Measurements from ENCODE around the gene CLSTN1. TPM values are rescaled to one million over a fixed set of nuclear protein-coding genes. Genes with fewer than 3 reads are reported as not detected.

CLSTN1 gene
- total and polyA plus RNA-seq, 2 of the 13 experiments (the other 11 are each of a cell fraction or from before 2014, with no cell fraction given): 19.7 to 29.8 TPM

DNA sequence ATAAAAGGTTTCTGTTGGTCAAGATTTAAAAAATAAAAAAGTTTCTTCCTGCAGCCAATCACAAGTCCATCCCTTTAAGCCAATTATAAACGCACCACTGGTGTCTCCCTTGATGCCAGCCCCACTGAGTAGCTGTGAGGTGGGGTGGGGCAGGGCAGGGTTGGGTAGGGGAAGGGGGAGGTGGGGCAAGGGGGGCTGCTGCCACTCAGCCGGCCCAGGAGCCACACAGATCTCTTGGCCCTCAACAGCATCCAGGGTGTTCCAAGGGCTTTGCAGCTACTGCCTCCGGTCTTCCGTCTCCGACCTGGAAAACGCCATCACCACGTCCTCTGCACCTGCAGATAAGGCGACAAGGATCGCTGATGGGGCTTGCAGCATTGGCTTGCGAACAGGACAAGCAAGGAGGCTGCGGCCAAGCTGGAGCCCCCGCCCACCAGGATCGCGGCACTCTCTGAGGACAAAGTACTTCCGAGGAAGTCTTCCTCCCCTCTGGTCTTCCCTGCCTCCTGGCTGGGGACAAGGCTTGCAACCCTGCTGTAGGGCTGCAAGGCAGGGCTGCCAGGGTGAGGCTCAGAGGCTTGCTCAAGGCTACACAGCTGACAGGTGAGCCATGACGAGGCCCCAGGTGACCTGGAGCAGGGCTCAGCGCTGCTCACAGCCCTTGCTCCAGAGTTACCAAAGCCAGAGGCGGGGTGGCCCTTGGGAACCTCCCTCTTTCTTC, 26.8 kb upstream of the CLSTN1 start (continued):
- TF ChIP-seq KDM5B (CRISPR knock-in tag; IDR thresholded peaks at IDR 0.05; ENCODE audit: borderline replicate concordance): no peak
- TF ChIP-seq ELF1 (CRISPR knock-in tag; IDR thresholded peaks at IDR 0.05): no peak
- no peak for TF ChIP-seq ZNF790 (CRISPR knock-in tag; IDR thresholded peaks at IDR 0.05; ENCODE audit: borderline replicate concordance)
- TF ChIP-seq, protein P1, sequence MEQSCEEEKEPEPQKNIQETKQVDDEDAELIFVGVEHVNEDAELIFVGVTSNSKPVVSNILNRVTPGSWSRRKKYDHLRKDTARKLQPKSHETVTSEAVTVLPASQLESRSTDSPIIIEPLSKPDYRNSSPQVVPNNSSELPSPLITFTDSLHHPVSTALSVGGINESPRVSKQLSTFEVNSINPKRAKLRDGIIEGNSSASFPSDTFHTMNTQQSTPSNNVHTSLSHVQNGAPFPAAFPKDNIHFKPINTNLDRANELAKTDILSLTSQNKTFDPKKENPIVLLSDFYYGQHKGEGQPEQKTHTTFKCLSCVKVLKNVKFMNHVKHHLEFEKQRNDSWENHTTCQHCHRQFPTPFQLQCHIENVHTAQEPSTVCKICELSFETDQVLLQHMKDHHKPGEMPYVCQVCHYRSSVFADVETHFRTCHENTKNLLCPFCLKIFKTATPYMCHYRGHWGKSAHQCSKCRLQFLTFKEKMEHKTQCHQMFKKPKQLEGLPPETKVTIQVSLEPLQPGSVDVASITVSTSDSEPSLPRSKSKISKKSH (CRISPR knock-in tag; IDR thresholded peaks at IDR 0.05; ENCODE audit: borderline replicate concordance): no peak
- no peak for TF ChIP-seq ZNF484 (CRISPR knock-in tag; IDR thresholded peaks at IDR 0.05; ENCODE audit: borderline replicate concordance, low read depth)

GRCh38 chr1:9849691-9850441, 26.1 kb upstream of the CLSTN1 start:
- WGBS (ENCODE audit: low lambda C conversion rate): 95% methylated on average over 11 of the region's 20 CpGs
- CTCF ChIA-PET (ENCODE audit: low intra/inter-chr PET ratio, low total read pairs): no interaction called here
- no peaks in the 10 kb centered on the region for H3K79me2 ChIP-seq (ENCODE audit: insufficient read depth, low read length)
- H3K36me3 ChIP-seq (replicated peaks in 1 of 2; ENCODE audit: control insufficient read depth in 1 of 2, insufficient read depth in 2 of 2, low read length in 2 of 2): peaks cover 9 to 40% of the 10 kb centered on the region in 2 experiments; a peak in 4 of 5 replicates
- H3K4me1 ChIP-seq (ENCODE audit: insufficient read depth, low read length): no peaks in the 10 kb centered on the region
- in situ Hi-C loops (cut with HindIII; ENCODE audit: extremely low pct_ligation_motif_present, low pct_unique_long_range_greater_than_20kb): no loop called here
- no peak for ATAC-seq
- TF ChIP-seq GABPA (IDR thresholded peaks at IDR 0.05; ENCODE audit: low read depth, low read length) (no peak), GABPA (CRISPR knock-in tag; IDR thresholded peaks at IDR 0.05; ENCODE audit: low read depth) (no peak), ZNF552 (CRISPR knock-in tag; IDR thresholded peaks at IDR 0.05; ENCODE audit: borderline replicate concordance) (no peak), NFKB2 (CRISPR knock-in tag; IDR thresholded peaks at IDR 0.05; ENCODE audit: borderline replicate concordance) (no peak), RXRA (CRISPR knock-in tag; IDR thresholded peaks at IDR 0.05) (no peak), KLF13 (CRISPR knock-in tag; IDR thresholded peaks at IDR 0.05) (no peak), CREB3 (CRISPR knock-in tag; IDR thresholded peaks at IDR 0.05) (no peak), NR0B2 (CRISPR knock-in tag; IDR thresholded peaks at IDR 0.05) (no peak)
- DNase-seq (ENCODE audit: low spot score): no peak
- POLR2A ChIA-PET: no interaction called here
- no peak overlapping the region for H3K9ac ChIP-seq (ENCODE audit: insufficient read depth, low read depth, low read length)
- 0 out of 2 replicates have a peak, but pooled peaks cover 3% of the 10 kb centered on the region for H3K9me3 ChIP-seq (ENCODE audit: low read length)
- 0 out of 2 replicates have a peak, but pooled peaks cover 3% of the 10 kb centered on the region for H4K20me1 ChIP-seq (ENCODE audit: insufficient read depth, low read length)
- no peak overlapping the region for H2AFZ ChIP-seq (ENCODE audit: low read length)
- no peak for FAIRE-seq
- H3K4me2 ChIP-seq (ENCODE audit: low read depth, low read length): no peak overlapping the region
- no peaks in the 10 kb centered on the region for H3K27me3 ChIP-seq (ENCODE audit: control insufficient read depth in 1 of 2, insufficient read depth in 2 of 2, low read length in 2 of 2)
- H3K27ac ChIP-seq (ENCODE audit: extremely low read length, insufficient read depth, low read length): no peak overlapping the region
- no peak overlapping the region for H3K4me3 ChIP-seq (replicated peaks in 1 of 3; ENCODE audit: insufficient read depth in 1 of 3, low read depth in 2 of 3, low read length in 3 of 3)
- TSS peak; percentile 49 for BruUV-seq (replicated peaks)
- intact Hi-C loops (cut with micrococcal nuclease; ENCODE audit: unreplicated experiment): loop anchor here (5.0 kb wide), 1 partner anchor 747 kb away; no protein-coding TSS in a partner anchor

All from HepG2 (cell line).